ENCODE results near the gene TRMT44.

The TRMT44 gene

DNA sequence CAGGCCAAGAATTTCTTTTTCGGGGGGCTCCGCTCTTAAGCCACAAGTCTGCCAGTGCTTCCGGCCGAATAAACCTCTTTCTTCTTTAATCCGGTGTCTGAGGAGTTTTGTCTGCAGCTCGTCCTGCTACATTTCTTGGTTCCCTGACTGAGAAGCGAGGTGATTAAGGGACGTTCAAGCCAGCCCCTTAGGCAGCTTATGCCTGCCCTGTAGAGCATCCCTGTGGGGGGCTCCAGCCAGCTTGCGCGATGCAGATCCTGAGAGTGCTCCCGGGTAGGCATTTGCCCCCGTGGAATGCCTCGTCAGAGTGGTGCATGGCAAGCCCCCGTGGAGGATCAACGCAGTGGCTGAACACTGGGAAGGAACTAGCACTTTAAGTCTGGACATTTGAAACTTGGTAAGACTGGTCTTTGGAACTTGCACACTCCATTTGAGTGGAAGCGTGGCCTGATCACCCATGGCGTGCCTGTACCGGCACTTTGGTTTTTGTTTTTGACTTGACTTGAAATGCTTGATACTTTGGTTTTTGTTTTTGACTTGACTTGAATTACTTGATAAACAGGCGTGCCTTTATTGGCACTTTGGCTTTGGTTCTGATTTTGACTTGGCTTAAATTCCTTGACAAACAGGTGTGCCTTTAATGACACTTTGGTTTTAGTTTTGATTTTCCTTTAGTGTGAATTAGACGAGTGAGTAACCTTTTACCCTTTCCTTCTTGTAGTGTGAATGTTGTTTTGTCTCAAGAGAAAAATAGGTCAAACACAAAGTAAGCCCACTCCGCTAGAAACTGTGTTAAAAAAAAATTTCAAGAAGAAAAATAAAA, 6.1 kb upstream of the TRMT44 start:
- DNase-seq (ENCODE audit: low read depth): no peak

DNA sequence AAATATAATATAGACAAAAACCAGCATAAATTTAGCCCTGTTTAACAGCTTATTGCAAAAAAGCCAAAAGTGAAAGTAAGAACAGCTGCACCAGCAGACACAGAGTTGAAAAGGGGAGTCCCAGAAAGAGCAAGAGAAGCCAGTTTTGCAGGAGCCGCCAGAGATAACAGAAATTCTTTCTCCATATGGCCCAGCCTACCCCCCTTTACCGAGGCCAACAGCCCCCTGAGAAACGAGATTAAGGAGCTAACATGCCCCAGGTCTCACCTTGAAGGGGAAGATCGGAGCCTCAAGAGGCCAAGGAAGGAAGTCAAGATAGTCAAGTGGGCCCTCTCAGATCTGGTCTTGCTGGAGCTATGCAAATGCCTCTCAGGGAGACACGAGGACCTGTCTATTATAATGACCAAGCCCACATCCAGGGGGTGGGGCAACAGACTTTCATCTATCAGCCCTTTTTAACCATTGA, 4.9 kb upstream of the TRMT44 start:
- no peak for DNase-seq (ENCODE audit: low read depth)

GRCh38 chr4:8437281-8437680, 3.3 kb upstream of the TRMT44 start:
- DNase-seq (ENCODE audit: low read depth): no peak

- no peak for DNase-seq (ENCODE audit: low read depth)
Observed at GRCh38 chr4:8438743-8439142, 1.8 kb upstream of the TRMT44 start.

GRCh38 chr4:8439168-8439567, 1.4 kb upstream of the TRMT44 start:
- no peak for DNase-seq (ENCODE audit: low read depth)

DNA sequence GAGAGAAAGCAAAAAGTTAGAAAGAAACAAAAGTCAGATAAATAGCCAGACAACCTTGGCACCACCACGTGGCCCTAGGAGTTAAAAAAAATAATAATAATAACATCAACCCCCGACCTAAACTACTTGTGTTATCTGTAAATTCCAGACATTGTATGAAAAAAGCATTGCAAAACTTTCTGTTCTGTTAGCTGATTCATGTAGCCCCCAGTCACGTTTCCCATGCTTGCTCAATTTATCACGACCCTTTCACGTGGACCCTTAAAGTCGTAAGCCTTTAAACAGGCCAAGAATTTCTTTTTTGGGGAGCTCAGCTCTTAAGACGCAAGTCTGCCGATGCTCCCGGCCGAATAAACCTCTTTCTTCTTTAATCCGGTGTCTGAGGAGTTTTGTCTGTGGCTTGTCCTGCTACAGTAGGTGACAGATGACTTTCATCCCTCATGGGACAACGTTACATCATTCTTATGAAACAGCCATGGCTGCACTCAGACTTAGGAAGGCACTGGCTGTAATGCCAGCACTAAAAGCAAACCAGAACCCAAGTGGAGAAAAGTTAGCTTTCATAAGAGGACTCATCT, 574 bp upstream of the TRMT44 start:
- no peak for DNase-seq (ENCODE audit: low read depth)

DNA sequence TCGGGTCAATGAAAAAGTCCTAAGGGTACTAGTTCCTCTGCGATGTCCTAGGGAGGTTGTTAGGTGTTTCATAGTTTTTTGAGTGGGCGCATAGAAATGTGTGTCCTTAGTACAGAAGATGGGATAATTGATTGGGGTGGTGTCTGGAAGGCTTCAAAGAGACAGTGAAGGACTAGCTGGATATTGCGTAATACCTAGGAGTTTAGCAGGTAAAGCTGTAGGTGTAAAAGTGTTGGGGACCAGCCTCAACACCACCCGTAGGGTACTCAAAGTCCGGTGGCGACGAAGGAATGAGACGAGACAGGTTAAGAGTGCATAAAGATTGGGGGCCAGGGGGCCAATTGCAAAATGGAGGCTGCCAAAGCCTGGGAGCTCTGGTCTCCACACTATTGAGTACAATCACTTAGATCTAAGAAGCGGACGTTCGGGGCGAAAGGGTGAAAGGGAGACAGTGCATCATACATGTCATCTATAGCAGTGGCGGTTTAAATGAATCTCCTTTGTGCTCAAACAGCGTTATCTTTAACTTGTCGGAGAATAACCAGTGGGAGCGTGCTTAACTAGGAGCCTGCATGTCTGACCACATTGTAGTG, 1.0 kb downstream of the TRMT44 start:
- no peak for DNase-seq (ENCODE audit: low read depth)

DNA sequence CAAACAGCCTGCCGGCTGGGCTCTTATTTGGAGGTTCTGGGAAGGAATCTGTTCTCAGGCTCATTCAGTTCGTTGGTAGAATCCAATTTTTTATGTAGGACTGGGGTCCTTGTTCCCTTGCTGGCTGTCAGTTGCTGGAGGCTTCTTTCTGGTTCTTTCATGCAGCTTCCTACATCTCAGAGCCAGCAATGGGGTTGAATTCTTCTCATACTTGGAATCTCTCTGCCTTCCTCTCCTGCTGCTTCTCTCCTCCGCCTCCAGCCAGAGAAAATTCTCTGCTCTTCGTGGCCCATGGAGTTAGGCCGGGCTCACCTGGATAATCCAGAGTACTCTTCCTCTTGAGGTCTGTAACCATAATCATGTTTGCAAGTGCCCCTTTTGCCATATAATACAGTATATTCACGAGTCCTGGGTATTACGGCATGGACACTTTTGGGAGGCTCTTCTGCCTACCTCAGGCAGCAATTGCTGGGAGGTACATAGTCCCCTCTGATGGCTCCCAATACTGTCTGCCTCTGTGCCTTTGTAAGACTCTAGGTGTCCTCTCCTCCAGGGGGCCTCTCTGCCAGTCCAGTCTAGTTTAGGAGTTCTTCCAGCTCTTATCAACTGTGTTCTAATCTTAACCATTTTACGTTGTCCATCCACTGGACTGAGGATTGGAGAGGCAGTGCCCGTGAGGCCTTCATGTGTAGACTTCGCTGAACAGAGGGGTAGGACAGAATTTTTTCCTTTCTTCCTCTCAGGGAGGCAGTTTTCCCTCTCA, 2.2 kb downstream of the TRMT44 start:
- DNase-seq (ENCODE audit: low read depth): no peak

DNA sequence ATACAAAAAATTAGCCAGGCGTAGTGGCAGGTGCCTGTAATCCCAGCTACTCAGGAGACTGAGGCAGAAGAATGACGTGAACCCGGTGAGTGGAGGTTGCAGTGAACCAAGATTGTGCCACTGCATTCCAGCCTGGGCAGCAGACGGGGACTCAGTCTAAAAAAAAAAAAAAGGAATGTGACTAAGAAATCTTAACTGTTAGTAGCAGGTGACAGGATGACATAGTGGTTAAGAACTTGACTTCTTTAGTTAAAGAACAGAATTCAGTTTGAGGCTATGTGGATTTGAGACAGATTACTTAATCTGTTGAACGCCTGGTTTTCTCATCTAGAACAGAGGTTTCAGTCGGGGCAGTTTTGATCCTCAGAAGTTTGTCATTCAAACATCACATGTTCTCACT, 3.2 kb downstream of the TRMT44 start:
- DNase-seq (ENCODE audit: low read depth): no peak

DNA sequence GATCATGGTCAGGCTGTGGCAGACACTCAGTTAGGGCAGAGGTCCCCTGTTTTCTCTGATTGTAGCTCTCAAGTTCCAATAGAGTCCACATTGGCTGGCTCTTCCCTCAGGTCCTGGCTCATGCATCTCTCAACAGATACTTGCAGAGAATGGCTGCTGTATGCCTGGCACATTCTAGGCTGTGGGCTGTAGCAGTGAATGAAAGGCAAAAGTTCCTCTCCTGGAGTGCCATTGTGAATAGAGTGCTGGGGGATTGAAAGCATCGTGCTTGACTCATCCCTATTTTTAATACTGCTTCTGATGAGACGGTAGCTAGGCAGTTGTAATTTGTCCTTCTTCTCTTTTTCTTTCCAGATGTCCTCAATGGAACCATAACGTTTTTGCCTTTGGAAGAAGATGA, 5.5 kb downstream of the TRMT44 start:
- DNase-seq (ENCODE audit: low read depth): no peak

- DNase-seq (ENCODE audit: low read depth): no peak
Observed at GRCh38 chr4:8451440-8452182, 11.0 kb downstream of the TRMT44 start.

DNA sequence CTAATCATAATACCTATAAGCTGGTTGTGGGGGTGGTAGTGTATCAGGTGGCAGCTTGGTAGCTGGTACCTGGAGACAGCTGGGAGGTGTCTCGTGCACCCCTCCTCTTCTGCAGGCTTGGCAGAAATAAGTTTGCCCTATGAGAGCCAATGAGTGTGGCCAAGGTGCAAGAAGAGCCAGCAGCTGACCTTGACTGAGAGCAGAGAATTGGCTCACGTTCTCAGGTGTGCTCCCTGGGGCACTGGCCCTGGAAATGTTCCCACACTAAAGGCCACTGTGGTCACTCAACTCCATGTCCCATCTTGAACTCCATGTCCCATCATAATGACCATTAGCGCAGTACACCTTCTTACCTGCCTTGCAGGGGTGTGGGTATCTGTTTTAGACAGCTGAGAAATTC, 13.4 kb downstream of the TRMT44 start:
- DNase-seq (ENCODE audit: low read depth): no peak

GRCh38 chr4:8457646-8458252, 17.2 kb downstream of the TRMT44 start:
- DNase-seq (ENCODE audit: low read depth): no peak

GRCh38 chr4:8459867-8460445, 19.4 kb downstream of the TRMT44 start:
- DNase-seq (ENCODE audit: low read depth): no peak

DNA sequence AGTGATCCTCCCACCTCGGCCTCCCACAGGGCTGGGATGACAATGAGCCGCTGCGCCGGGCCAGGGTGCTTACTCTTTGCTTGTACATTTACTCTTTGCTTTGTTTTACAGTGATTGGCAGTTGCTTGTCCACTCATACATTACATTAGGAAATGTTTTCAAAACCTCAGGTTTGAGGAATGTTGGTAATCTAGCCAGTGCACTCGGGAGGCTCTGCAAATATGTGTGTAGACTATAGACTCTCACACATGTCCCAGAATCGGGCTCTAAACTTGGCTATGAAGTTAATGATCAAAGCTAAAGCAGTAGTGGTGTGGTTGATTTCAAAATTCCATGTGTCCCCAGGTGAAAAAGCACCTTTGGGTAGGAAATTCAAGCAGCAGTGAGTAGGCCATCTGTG, 20.5 kb downstream of the TRMT44 start:
- no peak for DNase-seq (ENCODE audit: low read depth)

DNA sequence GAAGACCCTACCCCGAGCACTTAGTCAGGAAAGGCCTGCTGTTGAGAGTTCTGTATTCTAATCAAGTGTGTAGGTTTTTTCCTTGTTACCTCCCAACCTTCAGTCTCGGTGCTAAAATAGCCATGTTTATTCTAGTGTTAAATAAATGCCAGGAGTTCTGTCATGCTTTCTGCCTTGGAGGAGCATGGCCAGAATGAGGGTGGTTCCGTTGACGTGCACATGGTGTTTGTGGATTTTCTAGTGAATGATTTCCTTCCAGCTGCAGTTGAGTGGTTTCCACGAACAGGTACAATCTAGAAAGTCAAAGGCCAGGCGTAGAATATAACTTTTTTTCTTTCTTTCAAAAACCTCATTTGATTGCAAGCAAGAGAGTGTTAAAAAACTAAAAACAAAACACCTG, 21.0 kb downstream of the TRMT44 start:
- no peak for DNase-seq (ENCODE audit: low read depth)

- no peak for DNase-seq (ENCODE audit: low read depth)
Observed at GRCh38 chr4:8463811-8464210, 23.2 kb downstream of the TRMT44 start.

DNA sequence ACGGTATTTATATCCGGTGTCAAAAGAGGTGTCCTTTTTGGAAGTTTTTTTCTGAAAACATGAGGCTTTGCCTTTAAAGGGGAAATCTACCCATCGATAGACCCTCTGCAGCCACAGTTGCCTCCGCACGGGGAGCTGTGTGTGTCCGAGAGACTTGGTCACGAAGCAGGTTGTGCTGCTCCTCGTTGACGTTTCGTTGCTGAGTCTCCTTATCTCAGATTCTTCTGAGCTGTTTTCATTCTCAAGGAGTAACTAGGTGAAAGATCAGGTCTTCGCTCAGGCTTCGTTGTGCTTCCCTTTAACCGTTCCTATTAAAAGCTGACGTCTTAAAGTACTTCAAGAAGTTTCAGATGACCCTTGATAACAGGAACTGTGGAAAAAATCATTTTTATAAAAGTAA, 23.8 kb downstream of the TRMT44 start:
- no peak for DNase-seq (ENCODE audit: low read depth)

DNA sequence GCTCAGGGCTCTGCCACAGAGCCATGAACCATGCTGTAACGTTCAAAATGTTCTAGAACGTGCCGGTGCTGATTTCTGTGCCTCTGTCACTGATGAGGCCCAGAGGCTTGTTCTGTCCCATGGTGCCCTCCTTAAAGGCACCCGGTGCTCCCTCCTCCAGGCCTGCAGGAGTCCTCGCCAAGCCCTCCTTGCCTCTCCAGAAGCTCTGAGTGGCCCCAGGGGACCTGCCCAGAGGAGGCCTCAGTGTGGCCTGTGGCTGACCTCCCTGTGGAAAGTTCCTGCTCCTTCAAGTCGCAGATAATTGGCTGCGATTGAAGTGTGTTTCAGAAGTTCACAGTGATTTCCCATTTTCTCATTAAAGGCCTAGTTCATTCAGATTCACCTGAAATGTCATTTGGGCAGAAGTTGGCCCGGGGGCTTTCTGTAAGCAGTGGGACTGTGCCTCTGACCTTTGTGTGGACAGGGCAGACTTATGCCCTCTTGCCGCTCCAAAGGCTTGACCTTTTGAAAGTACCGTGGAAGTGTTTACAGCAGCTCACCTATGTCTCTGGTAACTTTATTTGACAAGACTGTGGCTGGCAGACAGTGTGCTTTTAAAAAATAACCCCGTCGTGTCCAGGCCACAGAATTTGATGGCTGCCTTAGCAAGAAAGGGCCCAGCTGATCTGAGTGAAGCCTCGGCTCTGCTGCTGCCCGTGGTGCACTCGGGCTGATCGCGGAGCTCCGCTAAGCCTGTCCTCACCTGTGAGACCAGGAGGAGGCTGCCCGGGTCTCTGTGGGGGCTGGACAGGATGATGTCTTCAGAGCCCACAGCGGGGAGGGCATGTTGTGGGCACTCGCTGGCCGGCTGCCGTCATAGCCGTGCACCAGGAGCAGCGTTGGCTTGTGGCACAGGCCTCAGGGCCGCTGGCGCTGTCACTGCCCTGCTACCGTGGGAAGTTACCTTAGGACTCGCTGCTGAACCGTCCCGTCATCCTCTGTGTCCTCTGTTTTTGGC, 25.3 kb downstream of the TRMT44 start:
- DNase-seq (ENCODE audit: low read depth): no peak

GRCh38 chr4:8467016-8467415, 26.4 kb downstream of the TRMT44 start:
- DNase-seq (ENCODE audit: low read depth): no peak

Data from stimulated activated CD8-positive, alpha-beta memory T cell treated with anti-CD3 and anti-CD28 coated beads, Interleukin-15, amount 100 ng/mL, for 1 hour (primary cell).